HCT116 (cell line): ENCODE results near the gene IL1RAPL2. TPM values are rescaled to one million over a fixed set of nuclear protein-coding genes. Genes with fewer than 3 reads are reported as not detected.

ENCODE experiments used
- ATAC-seq: fragments of 200-7000 bp; cut with Tn5 transposase; 2 replicates; pipeline ENCODE4 v1.9.1; 2020; ENCODE audit warnings: mild to moderate bottlenecking, moderate library complexity
- BruUV-seq: library from RNA; stranded (reverse); fragments of 400-500 nt; replicated peaks from 2 replicates; lab custom pipeline; 2021; lab: Mats Ljungman, UMichigan
- CTCF ChIA-PET: fragments of 300-600 bp; sonication (Branson Sonifier 250); formaldehyde crosslinking; loops from one replicate; lab custom pipeline; 2021; ENCODE audit warnings: antibody characterized with exemption; lab: Charles Lee
- POLR2A ChIA-PET: fragments of 300-600, 350-600 bp; sonication (Branson Sonifier 250); formaldehyde crosslinking; loops from one replicate; lab custom pipeline; 2021; ENCODE audit warnings: antibody characterized with exemption; lab: Charles Lee
- RAD21 ChIA-PET, 2 experiments: fragments of 300-600 bp; sonication (Branson Sonifier 250); formaldehyde crosslinking; loops; one replicate each; lab custom pipeline; 2023; ENCODE audit warnings: low total read pairs in 2 of 2; ENCODE audit not compliant: uncharacterized antibody in 2 of 2, unreplicated experiment in 2 of 2, low non-redundant PET in 1 of 2; lab: Charles Lee
- DNase-seq: peaks from one replicate; pipeline ENCODE4 v3.0.0-alpha.2; 2010; ENCODE audit warnings: low read depth, low spot score
- H2AFZ ChIP-seq: fragments of 200-600 bp; shearing (Covaris generic), sonication (generic); 2 replicates; pipeline ENCODE4 v1.6.1; 2017; ENCODE audit warnings: low read depth, mixed run types, mixed read lengths, antibody characterized with exemption, low read length; ENCODE audit not compliant: poor library complexity, severe bottlenecking
- H3K27ac ChIP-seq: 2 replicates; pipeline ENCODE4 v1.5.1; 2012; ENCODE audit warnings: low read depth, low read length
- H3K27me3 ChIP-seq: fragments of 200-600 bp; sonication (generic); 2 replicates; pipeline ENCODE4 v1.6.1; 2016; ENCODE audit warnings: mixed run types, low read length, mixed read lengths; ENCODE audit not compliant: insufficient read depth
- H3K36me3 ChIP-seq, 2 experiments: fragments of 200-500 bp in 1 of 2; fragments of 200-600 bp in 1 of 2; sonication (Bioruptor generic) in 1 of 2; sonication (generic) in 1 of 2; 2 replicates each; pipeline versions ENCODE4 v1.5.1 to v1.6.1; 2014 to 2016; ENCODE audit warnings: low read length in 2 of 2, inconsistent platforms in 1 of 2, mixed read lengths in 1 of 2, mixed run types in 1 of 2; ENCODE audit not compliant: insufficient read depth in 2 of 2, control insufficient read depth in 1 of 2
- H3K4me1 ChIP-seq, 2 experiments: fragments of 200-600 bp in 1 of 2; sonication (generic) in 1 of 2; 2 replicates each; pipeline versions ENCODE4 v1.5.1 to v1.6.1; 2012 to 2017; ENCODE audit warnings: low read length in 2 of 2, inconsistent platforms in 1 of 2, mild to moderate bottlenecking in 1 of 2, mixed read lengths in 1 of 2, mixed run types in 1 of 2, moderate library complexity in 1 of 2; ENCODE audit not compliant: insufficient read depth in 2 of 2, control insufficient read depth in 1 of 2
- H3K4me2 ChIP-seq: fragments of 200-600 bp; sonication (generic); 2 replicates; pipeline ENCODE4 v1.6.1; 2017; ENCODE audit warnings: mixed run types, low read length, mixed read lengths
- H3K4me3 ChIP-seq, 2 experiments: fragments of 200-600 bp in 1 of 2; sonication (generic) in 1 of 2; replicated peaks in 1 of 2; 2 replicates each; pipeline ENCODE4 v1.5.1; 2011 to 2016; ENCODE audit warnings: low read length in 2 of 2, control low read depth in 1 of 2, low read depth in 1 of 2, mild to moderate bottlenecking in 1 of 2, mixed read lengths in 1 of 2, mixed run types in 1 of 2
- H3K79me2 ChIP-seq: fragments of 200-600 bp; sonication (generic); 2 replicates; pipeline ENCODE4 v1.6.1; 2017; ENCODE audit warnings: mild to moderate bottlenecking, mixed run types, low read length, moderate library complexity, mixed read lengths; ENCODE audit not compliant: insufficient read depth
- H3K9ac ChIP-seq: fragments of 200-600 bp; sonication (generic); 2 replicates; pipeline ENCODE4 v1.6.1; 2016; ENCODE audit warnings: low read length, mixed read lengths
- H3K9me2 ChIP-seq: fragments of 200-600 bp; sonication (generic), shearing (Covaris generic); 2 replicates; pipeline ENCODE4 v1.6.1; 2017; ENCODE audit warnings: mixed run types, mild to moderate bottlenecking, moderate library complexity; ENCODE audit not compliant: insufficient read depth
- H3K9me3 ChIP-seq, 2 experiments: fragments of 200-500 bp in 1 of 2; fragments of 200-600 bp in 1 of 2; sonication (Bioruptor generic) in 1 of 2; sonication (generic) in 1 of 2; 2 replicates each; pipeline ENCODE4 v1.6.1; 2014 to 2017; ENCODE audit warnings: low read length in 2 of 2, mixed read lengths in 2 of 2, inconsistent platforms in 1 of 2, low read depth in 1 of 2, mild to moderate bottlenecking in 1 of 2, mixed run types in 1 of 2, moderate library complexity in 1 of 2; ENCODE audit not compliant: control insufficient read depth in 1 of 2, insufficient read depth in 1 of 2
- H4K20me1 ChIP-seq: fragments of 200-600 bp; sonication (generic), shearing (Covaris generic); 2 replicates; pipeline ENCODE4 v1.6.1; 2017; ENCODE audit warnings: mixed run types, mild to moderate bottlenecking, moderate library complexity; ENCODE audit not compliant: insufficient read depth
- CBX3 ChIP-seq: IDR thresholded peaks from 2 replicates; pipeline ENCODE4 v1.6.1; 2012; ENCODE audit warnings: low read depth
- CEBPB ChIP-seq: IDR thresholded peaks from 2 replicates; pipeline ENCODE4 v1.6.1; 2012; ENCODE audit warnings: low read depth
- EGR1 ChIP-seq: IDR thresholded peaks from 2 replicates; pipeline ENCODE4 v1.6.1; 2012; ENCODE audit warnings: low read depth
- ELF1 ChIP-seq: IDR thresholded peaks from 2 replicates; pipeline ENCODE4 v1.6.1; 2012; ENCODE audit warnings: low read depth, borderline replicate concordance
- EZH2 ChIP-seq: fragments of 200-600 bp; sonication (generic); IDR thresholded peaks from 2 replicates; pipeline ENCODE4 v1.6.1; 2017; ENCODE audit warnings: antibody characterized with exemption, mixed run types
- EZH2phosphoT487 ChIP-seq: fragments of 200-600 bp; IDR thresholded peaks from 2 replicates; pipeline ENCODE4 v1.6.1; 2018; ENCODE audit warnings: antibody characterized with exemption, borderline replicate concordance
- FOSL1 ChIP-seq: IDR thresholded peaks from 2 replicates; pipeline ENCODE4 v1.6.1; 2012; ENCODE audit warnings: low read depth
- JUND ChIP-seq: IDR thresholded peaks from 2 replicates; pipeline ENCODE4 v1.6.1; 2012
- POLR2A ChIP-seq: IDR thresholded peaks from 2 replicates; pipeline ENCODE4 v1.7.0; 2011; ENCODE audit warnings: borderline replicate concordance; ENCODE audit not compliant: insufficient read depth, insufficient read length; ENCODE audit errors: extremely low read depth
- POLR2AphosphoS5 ChIP-seq: IDR thresholded peaks from 2 replicates; pipeline ENCODE4 v1.6.1; 2011; ENCODE audit warnings: mild to moderate bottlenecking, low read depth, low read length, moderate library complexity
- RAD21 ChIP-seq: IDR thresholded peaks from 2 replicates; pipeline ENCODE4 v1.6.1; 2012; ENCODE audit warnings: low read depth, mild to moderate bottlenecking
- SIN3A ChIP-seq: IDR thresholded peaks from 2 replicates; pipeline ENCODE4 v1.6.1; 2012; ENCODE audit warnings: low read depth
- SP1 ChIP-seq: IDR thresholded peaks from 2 replicates; pipeline ENCODE4 v1.6.1; 2012; ENCODE audit warnings: low read depth
- SRF ChIP-seq: IDR thresholded peaks from 2 replicates; pipeline ENCODE4 v1.6.1; 2012; ENCODE audit warnings: low read depth
- ZFX ChIP-seq: fragments of 450-650 bp; IDR thresholded peaks from 2 replicates; pipeline ENCODE4 v1.6.1; 2017
- ZNF274 ChIP-seq: fragments of 200-500 bp; sonication (Bioruptor generic); IDR thresholded peaks from 2 replicates; pipeline ENCODE4 v1.6.1; 2014; ENCODE audit warnings: mild to moderate bottlenecking, low read depth, low read length, inconsistent platforms
- intact Hi-C: fragments of 100-400 bp; cut with micrococcal nuclease; formaldehyde crosslinking; loops from 2 replicates; pipeline ENCODE4 v1.10.0; 2022
- total RNA-seq: library from RNA; stranded (reverse); gene quantifications from one replicate; pipeline ENCODE4 v1.2.1, GENCODE V29; 2021; ENCODE audit not compliant: unreplicated experiment
- TF ChIP-seq, protein P1 (sequence below): IDR thresholded peaks from 2 replicates; pipeline ENCODE4 v1.6.1; 2012
- TF ChIP-seq, protein P2 (sequence below): IDR thresholded peaks from 2 replicates; pipeline ENCODE4 v1.6.1; 2012; ENCODE audit warnings: low read depth

The IL1RAPL2 gene
- total RNA-seq, 1 experiment from 2014 or later, result not detected

DNA sequence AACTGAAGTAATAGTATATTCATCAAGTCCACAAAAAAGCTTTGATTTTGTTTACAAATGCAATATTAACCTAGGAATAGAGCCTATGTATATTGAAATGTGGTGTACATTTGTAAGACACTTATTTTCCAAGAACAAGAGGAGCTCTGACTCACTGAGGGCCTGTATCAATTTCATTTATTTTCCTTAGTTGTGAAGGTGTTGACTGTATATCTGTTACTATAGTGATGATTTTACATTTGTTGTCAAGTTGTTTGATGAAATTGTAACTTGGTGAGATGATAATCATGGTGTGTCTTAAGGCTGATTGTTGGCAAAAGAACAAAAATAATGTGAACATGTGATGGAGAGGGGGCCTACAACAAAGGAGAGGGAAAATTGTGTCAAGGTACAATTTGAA is 929.4 kb downstream of the IL1RAPL2 start:
- CTCF ChIA-PET, result no interaction called here
- TF ChIP-seq POLR2A (no peak), SIN3A (no peak), ELF1 (no peak)
- TF ChIP-seq, protein P1, sequence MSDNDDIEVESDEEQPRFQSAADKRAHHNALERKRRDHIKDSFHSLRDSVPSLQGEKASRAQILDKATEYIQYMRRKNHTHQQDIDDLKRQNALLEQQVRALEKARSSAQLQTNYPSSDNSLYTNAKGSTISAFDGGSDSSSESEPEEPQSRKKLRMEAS, result no peak
- Histone ChIP-seq H3K79me2 (no peaks in the 10 kb centered on the region), H3K9ac (no peak overlapping the region), H3K4me3 (no peak overlapping the region), H3K9me3 (no peaks in the 10 kb centered on the region), H3K4me2 (no peak overlapping the region), H3K9me2 (no peaks in the 10 kb centered on the region), H3K27me3 (no peaks in the 10 kb centered on the region), H3K4me1 (no peaks in the 10 kb centered on the region), H3K27ac (no peak overlapping the region), H3K36me3 (no peaks in the 10 kb centered on the region), H4K20me1 (no peaks in the 10 kb centered on the region), H2AFZ (no peak overlapping the region)
- DNase-seq, result no peak
- POLR2A ChIA-PET, result no interaction called here
- no TSS peak for BruUV-seq
- ATAC-seq, result no peak
- intact Hi-C loops, result no loop called here
- RAD21 ChIA-PET, result no interaction called here

DNA sequence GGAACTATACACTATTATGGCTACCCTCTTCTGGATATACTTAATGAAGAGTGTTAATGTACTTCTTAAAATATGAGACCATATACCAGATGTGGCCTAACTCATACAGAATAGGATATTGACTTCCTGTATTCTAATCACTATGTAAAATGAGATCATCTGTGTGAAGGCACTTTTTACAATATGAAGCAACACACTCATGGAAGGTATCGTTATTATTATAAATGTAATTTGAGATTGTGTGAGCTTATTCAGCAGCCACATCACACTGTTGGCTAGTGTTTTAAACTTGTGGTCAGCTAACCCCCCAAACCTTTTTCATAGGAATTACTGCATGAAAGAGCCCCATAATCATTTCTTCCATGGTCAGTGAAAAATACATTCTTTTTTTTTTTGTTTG is 936.3 kb downstream of the IL1RAPL2 start:
- CTCF ChIA-PET, result no interaction called here
- no peak overlapping the region for H2AFZ ChIP-seq
- H3K9me3 ChIP-seq, result no peaks in the 10 kb centered on the region
- H3K4me2 ChIP-seq, result no peak overlapping the region
- no peak overlapping the region for H3K4me3 ChIP-seq
- intact Hi-C loops, result no loop called here
- no peak for TF ChIP-seq EZH2
- TF ChIP-seq EZH2phosphoT487, result no peak
- TF ChIP-seq ZFX, result no peak
- TF ChIP-seq CEBPB, result no peak
- no peak for TF ChIP-seq CBX3
- TF ChIP-seq SRF, result no peak
- TF ChIP-seq JUND, result no peak
- no peak for TF ChIP-seq POLR2AphosphoS5
- TF ChIP-seq, protein P1, result no peak
- no peak for TF ChIP-seq ZNF274
- TF ChIP-seq FOSL1, result no peak
- no peak for TF ChIP-seq SIN3A
- TF ChIP-seq, protein P2, sequence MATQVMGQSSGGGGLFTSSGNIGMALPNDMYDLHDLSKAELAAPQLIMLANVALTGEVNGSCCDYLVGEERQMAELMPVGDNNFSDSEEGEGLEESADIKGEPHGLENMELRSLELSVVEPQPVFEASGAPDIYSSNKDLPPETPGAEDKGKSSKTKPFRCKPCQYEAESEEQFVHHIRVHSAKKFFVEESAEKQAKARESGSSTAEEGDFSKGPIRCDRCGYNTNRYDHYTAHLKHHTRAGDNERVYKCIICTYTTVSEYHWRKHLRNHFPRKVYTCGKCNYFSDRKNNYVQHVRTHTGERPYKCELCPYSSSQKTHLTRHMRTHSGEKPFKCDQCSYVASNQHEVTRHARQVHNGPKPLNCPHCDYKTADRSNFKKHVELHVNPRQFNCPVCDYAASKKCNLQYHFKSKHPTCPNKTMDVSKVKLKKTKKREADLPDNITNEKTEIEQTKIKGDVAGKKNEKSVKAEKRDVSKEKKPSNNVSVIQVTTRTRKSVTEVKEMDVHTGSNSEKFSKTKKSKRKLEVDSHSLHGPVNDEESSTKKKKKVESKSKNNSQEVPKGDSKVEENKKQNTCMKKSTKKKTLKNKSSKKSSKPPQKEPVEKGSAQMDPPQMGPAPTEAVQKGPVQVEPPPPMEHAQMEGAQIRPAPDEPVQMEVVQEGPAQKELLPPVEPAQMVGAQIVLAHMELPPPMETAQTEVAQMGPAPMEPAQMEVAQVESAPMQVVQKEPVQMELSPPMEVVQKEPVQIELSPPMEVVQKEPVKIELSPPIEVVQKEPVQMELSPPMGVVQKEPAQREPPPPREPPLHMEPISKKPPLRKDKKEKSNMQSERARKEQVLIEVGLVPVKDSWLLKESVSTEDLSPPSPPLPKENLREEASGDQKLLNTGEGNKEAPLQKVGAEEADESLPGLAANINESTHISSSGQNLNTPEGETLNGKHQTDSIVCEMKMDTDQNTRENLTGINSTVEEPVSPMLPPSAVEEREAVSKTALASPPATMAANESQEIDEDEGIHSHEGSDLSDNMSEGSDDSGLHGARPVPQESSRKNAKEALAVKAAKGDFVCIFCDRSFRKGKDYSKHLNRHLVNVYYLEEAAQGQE, result no peak
- TF ChIP-seq RAD21, result no peak
- TF ChIP-seq POLR2A, result no peak
- no peak for TF ChIP-seq ELF1
- TF ChIP-seq EGR1, result no peak
- no peak for TF ChIP-seq SP1
- no peak overlapping the region for H3K27ac ChIP-seq
- H3K9ac ChIP-seq, result no peak overlapping the region
- ATAC-seq, result no peak
- no peaks in the 10 kb centered on the region for H3K9me2 ChIP-seq
- RAD21 ChIA-PET, result no interaction called here
- H3K79me2 ChIP-seq, result no peaks in the 10 kb centered on the region
- no peak for DNase-seq
- H3K4me1 ChIP-seq, result no peaks in the 10 kb centered on the region
- no peaks in the 10 kb centered on the region for H4K20me1 ChIP-seq
- H3K27me3 ChIP-seq, result no peaks in the 10 kb centered on the region
- H3K36me3 ChIP-seq, result no peaks in the 10 kb centered on the region
- no TSS peak for BruUV-seq
- POLR2A ChIA-PET, result no interaction called here
